ACHN (cell line): Measurements from ENCODE around the gene PGA3.
"Not testable (repeated sequence)": the region's sequence is repeated elsewhere in the genome, so short reads cannot be mapped to it uniquely, and the experiment has no call there.

ENCODE experiments used
- DNase-seq: peaks from one replicate; pipeline ENCODE4 v3.0.0-alpha.2; 2015
- in situ Hi-C: cut with HindIII; loops from 2 replicates; pipeline ENCODE4 v1.10.0; 2017; ENCODE audit warnings: low sequenced_read_pairs, low pct_ligation_motif_present, low pct_unique_long_range_greater_than_20kb

Gene PGA3

DNA sequence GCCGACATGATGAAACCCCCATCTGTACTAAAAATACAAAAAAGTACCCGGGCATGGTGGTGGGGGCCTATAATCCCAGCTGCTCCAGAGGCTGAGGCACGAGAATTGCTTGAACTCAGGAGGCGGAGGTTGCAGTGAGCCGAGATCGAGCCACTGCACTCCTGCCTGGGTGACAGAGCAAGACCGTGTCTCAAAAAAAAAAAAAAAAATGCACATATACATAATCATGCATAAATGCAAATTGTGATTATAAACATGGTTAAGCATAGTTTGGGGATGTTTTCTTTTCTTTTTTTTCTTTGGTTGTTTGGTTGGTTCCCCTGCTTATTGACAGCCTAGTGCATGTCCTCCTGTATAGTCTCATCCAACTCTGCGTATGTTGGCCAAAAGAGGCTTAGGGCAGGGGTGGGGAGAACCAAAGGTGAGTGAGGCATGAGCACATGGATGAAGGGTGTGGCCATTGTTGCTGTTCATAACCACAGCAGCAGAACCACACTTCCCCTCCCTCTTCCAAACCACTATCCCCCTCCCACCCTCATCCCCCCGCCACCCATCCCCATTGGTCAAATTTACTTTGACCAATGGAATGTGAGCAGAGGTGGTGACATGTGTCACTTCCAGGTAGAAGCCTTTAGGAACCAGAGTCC lies 35.1 kb upstream of the PGA3 start:
- in situ Hi-C loops, result no loop called here
- DNase-seq, result no peak

DNA sequence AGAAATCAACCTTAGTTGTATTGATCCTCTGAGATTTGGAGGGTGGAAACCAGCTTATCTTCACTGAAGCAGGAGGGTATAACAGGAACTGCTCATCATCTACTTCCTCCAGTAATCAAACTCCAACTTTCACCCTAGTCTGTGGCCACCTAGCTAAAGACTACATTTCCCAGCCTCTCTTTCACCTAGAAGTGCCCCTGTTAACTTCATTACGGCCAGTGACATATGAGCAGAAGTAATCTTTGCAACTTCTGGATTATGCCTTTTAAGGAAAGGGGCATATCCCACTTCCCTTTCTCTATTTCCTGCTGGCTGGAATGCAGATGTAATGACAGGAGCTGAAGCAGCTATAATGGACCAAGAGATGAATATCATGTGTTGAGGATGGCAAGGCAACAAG lies 34.5 kb upstream of the PGA3 start:
- in situ Hi-C loops, result no loop called here
- no peak for DNase-seq

DNA sequence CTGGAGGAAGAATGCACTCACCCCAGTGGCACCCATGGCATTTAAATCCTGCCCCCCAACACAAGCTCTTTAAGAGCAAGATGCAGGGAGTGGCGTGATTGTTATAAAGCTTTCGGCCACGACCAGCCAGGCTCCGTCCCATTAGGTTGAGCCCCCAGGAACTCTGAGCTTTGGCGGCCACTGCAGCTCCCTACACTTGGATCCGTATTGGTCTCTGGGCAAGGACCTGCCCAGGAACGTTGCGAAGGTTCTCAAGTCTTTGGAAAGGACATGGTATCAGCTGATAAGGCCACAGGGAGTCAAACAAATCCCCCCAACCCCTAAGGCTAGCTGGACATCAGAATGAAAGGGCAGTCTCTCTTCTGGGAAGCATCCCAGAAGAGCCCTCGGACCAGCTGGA lies 32.7 kb upstream of the PGA3 start:
- in situ Hi-C loops, result no loop called here
- DNase-seq, result no peak

DNA sequence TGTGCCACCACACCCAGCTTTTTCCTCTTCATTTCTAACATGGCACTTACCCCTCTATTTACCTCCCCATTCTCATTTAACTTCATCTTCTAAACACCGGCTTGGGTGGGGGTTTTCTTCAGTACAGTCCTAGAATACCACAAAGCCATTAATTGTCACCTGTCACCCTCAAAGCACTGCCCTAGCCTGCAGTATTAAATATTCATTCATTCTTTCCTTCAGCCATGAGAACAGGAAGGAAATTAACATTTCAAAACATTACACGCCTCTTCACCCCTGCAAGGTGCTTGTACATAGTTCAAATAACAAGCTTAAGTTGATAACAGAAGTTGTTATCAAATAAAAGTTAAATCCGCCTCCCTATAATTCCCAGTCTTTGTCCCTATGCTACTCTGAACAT lies 31.4 kb upstream of the PGA3 start:
- in situ Hi-C loops, result no loop called here
- DNase-seq, result no peak

DNA sequence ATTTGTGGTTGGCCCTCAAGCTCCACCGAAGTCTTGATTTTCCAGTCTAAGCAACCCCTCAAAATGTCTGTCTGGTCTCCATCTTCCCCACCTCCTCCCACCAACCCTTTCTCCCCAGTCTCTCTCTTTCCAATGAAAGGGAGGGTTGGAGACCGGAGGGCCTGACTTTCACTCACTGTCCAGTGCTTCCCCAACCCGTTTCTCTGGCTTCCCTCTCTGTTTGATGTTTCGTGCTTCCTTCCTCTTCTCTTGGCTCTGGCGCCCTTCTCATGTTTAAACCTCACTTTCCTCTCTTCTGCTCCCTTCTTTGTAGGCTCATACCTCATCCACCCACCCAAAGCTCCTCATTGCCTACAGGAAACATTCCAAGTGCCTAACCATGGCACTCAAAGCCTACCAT lies 31.0 kb upstream of the PGA3 start:
- no peak for DNase-seq
- in situ Hi-C loops, result no loop called here

DNA sequence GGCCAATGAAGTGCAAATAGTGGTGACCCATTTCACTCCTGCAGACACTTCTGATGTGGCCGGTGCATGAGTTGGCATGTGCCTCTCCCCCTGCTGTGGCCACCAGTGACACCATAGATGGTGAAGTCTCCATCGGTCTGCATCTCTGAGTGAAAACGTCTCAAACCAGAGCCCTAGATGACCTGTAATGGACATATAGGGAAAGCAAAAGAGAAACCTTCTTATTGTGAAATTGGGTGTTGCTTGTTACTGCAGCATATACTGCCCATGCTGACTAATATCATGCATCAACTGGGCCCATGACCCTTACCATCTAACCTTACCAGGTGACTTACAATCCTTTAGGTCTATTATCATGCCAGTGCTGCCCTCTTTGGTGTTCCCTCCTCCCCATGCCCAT lies 30.4 kb upstream of the PGA3 start:
- no peak for DNase-seq
- in situ Hi-C loops, result no loop called here

DNA sequence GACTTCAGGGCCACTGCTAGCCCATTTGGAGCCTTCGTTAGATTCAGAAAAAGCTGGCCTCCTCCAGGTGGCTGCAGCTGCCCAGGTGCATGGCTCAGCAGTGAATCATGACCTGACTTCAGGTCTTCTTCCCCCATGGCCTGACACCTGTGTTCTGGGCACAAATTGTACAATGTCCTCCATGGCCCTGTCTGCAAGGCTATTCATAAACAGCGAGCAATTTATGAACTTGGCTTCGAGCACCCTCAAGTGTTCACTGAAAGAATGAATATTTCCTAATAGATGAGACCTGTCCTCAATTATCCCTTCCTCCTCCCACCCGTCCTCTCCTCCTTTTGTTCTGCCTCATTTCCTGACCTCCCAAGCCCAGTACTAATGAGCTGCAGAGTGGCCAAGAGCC lies 29.9 kb upstream of the PGA3 start:
- no peak for DNase-seq
- in situ Hi-C loops, result no loop called here

DNA sequence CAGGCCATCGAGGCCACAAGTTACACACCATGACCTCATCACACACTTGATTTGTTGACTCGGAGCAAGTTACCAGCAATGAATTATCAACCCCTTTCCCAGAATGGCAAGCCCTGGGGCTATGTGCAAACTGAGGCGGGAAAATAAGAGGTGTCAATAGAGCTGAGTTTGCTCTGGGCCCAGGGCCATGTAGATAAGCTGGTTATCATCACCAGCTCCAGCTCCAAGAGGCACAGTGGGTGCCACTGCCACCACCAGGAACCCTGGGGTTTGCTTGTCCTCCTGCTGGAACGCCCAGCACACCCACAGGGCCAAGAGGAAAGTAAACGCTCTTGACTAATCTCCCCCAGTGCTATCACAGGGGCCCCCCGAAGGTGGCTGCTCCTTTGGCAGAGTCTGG lies 29.0 kb upstream of the PGA3 start:
- in situ Hi-C loops, result no loop called here

DNA sequence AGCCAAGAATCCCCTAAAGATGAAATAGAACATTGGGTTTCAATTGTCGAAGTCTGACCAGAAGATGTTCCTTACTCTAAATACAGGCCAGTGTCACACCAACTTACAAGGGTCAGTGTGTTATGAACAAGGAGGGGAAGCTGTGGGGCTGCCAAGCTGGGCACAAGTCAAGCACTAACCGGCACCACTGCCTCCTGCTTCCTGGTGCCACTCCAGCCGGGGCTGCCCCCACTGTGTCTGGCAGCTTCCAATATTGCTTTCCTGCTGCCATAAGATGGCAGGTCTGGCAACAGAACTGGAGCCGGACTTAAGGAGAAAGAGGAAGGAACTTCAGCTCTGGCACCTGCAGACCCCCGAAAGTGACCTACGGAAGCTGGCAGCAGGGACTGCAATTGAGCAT lies 28.4 kb upstream of the PGA3 start:
- no peak for DNase-seq
- in situ Hi-C loops, result no loop called here

More for the DNA sequence above, 29.0 kb upstream of the PGA3 start:
- DNase-seq, result no peak

DNA sequence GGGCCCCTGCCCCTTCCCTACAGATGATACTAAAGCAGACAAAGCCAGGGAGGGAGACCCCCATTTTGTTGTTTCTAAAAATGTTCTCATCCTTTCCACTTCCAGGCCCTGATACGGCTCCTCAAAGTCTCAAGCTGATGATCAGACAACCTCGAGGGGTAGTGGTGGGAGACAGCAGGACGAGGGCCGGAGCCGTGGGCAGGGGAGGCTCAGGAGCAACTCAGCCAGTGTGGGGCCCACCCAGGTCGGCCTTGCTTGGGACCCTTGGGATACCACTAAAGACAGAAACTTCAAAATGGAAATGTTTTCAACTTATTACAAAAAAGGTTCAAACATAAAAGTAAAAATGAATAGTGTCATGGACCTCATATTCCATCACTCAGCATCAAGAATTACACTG lies 26.9 kb upstream of the PGA3 start:
- DNase-seq, result no peak
- in situ Hi-C loops, result no loop called here

DNA sequence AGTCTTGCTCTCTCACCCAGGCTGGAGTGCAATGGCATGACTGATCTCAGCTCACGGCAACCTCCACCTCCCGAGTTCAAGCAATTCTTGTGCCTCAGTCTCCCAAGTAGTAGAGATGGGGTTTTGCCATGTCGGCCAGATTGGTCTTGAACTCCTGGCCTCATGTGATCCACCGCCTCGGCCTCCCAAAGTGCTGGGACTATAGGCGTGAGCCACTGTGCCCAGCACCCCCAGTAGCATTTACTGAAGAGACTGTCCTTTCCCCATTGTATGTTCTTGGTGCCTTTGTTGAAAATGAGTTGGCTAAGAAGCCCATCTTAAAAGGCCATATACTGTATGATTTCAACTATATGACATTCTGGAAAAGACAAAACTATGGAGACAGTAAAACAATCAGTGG lies 23.1 kb upstream of the PGA3 start:
- in situ Hi-C loops, DNase-seq: not testable (repeated sequence)

DNA sequence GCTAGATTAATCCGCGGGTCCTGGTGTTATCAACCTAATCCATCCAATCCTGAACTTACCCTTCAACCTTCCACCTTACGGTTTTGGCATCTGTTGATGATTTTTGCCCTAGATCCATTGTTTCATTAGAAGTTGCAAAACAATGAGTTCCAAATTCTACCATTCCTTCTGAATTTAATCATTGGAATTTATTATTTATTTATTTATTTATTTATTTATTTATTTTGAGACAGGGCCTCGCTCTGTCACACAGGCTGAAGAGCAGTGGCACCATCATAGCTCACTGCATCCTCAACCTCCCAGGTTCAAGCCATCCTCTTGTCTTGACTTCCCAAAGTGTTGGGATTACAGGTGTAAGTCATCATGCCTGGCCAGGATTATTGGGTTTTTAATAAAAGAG lies 21.8 kb upstream of the PGA3 start:
- in situ Hi-C loops, result no loop called here
- DNase-seq, result no peak

DNA sequence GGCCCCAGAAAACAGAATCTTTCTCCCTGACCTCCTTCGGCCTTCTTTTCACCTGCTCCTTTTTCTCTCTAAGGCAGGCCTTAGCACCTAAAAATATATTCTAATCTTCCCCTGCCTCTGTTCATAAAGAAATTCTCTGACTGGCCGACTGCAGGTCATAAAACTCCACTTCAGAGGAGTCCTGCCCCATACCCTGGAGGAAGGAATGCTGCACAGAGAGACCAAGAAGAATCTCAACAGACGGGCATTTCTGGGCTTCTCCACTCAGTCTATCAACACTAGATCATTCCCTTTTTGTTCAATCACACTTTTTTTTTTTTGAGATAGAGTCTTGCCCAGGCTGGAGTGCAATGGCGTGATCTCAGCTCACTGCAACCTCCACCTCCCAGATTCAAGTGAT lies 19.7 kb upstream of the PGA3 start:
- DNase-seq, result no peak
- in situ Hi-C loops, result no loop called here

DNA sequence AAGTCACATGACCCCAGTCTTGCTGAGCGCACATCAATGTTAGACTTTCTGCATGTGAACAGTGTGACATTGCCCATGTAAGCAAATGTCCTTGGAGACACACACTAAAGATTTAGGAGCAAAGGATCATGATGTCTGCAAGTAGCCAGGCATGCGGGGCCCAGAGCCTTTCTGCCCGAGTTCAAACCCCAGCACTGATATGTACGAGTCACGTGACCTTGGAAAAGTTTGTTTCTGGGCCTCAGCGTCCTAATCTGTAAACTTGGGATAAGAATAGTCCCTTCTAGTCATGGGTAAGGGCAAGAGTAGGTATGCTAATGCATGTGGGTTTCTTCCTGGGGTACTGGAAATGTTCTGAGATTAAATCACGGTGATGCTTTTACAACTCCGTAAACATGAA lies 16.8 kb upstream of the PGA3 start:
- in situ Hi-C loops, result no loop called here
- no peak for DNase-seq

DNA sequence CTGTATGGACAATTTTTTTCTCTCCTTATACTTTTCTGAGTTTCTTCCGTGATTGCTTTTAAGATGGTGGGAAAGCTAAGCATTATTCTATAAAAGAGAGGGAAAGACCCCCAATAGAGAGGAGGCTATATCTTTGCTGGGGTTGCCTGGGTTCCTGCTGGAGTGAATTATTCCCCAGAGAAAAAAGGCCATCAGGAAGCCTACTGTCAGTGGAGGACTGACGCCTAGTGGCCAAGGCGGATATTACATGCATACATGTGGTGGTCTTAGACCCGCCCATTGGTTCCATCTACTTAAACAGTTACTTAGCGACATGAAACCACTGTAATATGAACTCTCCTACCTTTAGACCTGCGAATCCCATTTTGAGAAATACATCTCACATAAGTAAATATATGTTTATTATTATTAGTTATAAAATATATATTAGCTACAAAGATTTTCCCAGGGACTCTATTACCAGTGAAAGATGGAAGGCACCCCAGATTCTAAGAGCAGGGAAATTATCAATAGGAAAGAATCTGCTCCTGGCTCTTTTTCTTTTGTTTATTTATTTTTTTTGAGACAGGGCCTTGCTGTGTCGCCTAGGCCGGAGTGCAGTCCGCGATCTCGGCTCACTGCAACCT lies 15.7 kb upstream of the PGA3 start:
- in situ Hi-C loops, result no loop called here
- peak; percentile 74 for DNase-seq

DNA sequence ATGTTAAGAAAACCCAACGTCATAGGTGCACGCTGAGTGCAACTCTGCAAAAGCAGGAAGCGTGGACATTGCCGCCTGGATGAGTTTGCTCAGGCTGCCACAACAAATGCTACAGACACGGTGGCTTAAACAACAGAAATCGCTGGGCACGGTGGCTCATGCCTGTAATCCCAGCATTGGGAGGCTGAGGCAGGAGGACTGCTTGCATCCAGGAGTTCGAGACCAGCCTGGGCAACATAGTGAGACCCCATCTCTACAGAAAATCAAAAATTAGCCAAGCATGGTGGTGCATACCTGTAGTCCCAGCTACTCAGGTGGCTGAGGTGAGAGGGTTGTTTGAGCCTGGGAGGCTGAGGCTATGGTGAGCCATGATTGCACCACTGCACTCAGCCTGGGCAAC lies 13.4 kb upstream of the PGA3 start:
- in situ Hi-C loops, result no loop called here
- no peak for DNase-seq

DNA sequence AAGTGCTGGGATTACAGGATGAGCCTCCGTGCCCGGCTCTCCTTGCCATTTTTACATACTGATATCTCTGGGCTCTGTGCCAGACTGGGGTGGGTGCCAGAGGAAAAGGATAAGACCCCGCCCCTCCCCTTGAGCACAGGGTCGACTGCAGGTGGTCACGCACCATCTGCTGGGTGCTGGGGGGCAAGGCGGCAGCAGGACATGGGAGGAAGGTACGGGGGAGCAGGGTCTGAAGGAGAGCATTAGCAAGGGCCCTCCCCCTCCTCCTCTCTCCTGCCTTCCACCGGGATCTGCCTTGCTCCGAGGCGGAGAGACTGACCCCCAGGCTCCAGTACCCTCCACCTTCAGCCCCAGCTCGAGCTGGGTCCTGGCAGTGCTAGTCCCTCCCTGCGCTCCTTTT lies 9.7 kb upstream of the PGA3 start:
- in situ Hi-C loops, result no loop called here
- no peak for DNase-seq

DNA sequence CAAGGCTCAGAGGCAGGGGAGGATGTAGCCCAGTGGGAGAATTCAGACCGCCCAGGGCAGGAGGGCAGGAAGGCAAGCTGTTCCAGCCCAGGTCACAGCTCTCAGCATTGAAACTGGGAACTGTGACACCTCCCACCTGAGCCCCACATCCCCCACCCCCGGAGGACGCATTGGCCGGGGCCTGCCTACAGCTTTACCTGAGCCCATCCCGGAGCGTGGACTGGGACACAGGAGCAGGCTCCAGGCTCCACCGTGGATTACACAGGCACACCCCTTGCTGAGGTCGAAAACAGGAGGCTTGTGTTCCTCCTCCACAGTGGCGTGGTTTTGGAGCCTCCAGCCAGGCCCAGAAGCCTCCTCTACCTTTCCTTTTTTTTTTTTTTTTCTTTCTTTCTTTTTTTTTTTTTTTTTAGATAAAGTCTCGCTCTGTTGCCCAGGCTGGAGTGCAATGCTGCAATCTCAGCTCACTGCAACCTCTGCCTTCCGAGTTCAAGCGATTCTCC lies 9.1 kb upstream of the PGA3 start:
- in situ Hi-C loops, result no loop called here

DNA sequence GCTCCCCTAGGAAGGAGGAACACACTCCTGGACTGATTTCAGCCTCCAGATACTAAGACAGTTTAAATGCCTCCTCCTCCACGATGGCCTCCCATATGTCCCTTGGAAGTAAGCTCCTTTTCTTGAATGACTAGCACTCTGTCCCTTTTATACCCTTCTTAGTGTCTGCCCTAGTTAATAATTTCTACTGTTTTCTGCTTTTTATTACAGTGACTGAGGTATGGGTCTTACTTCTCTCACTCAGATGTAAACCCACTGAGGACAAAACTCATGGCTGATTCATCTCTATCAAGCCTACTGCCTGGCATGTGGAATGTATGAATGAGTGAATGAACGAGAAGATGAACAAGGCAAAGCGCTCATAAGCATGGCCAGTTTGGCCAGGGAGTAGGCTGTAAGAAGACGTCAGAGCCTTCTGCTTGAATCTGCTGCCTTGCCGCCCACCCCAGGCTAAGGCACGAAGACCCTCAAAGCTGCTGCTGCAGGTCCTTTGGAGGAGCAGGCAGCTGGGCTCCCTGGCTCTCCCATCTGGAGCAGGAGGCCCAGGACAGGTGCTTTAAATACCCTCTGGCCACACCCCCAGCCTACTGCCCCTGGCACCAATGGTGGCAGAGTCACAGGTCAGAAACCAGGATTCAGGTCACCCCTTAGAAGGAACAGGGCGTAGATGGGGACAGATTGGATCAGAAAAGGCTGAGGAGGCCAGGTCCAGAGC lies 8.2 kb upstream of the PGA3 start:
- in situ Hi-C loops, result no loop called here
- no peak for DNase-seq

More for the DNA sequence above, 9.1 kb upstream of the PGA3 start:
- DNase-seq, result no peak

DNA sequence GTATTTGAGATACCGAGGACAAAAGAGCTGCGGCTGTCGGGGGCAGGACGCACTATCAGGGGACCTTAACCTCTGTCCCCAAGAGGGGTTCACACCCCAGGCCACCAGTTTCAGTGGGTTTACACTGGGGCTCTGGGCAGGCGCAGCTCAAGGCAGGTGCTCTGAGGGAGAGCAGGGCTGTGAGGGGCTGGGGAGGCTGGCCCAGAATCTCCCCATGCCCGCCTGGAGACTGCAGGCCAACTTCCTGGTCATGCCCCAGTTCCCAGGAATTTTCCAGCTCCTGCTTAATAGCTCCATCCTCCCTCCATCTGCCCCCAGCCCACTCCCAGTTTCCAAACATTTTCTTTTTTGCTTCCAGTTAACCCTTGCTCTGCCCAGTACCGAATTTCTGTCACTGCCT lies 7.6 kb upstream of the PGA3 start:
- DNase-seq, result peak; percentile 18
- in situ Hi-C loops, result no loop called here
